ENCODE data around the gene MARVELD1. TPM values are rescaled to one million over a fixed set of nuclear protein-coding genes. Genes with fewer than 3 reads are reported as not detected.
"Not testable (repeated sequence)": the region's sequence is repeated elsewhere in the genome, so short reads cannot be mapped to it uniquely, and the experiment has no call there.

The MARVELD1 gene
- total and polyA plus RNA-seq, 2 donors: 3.7 to 14.2 TPM

DNA sequence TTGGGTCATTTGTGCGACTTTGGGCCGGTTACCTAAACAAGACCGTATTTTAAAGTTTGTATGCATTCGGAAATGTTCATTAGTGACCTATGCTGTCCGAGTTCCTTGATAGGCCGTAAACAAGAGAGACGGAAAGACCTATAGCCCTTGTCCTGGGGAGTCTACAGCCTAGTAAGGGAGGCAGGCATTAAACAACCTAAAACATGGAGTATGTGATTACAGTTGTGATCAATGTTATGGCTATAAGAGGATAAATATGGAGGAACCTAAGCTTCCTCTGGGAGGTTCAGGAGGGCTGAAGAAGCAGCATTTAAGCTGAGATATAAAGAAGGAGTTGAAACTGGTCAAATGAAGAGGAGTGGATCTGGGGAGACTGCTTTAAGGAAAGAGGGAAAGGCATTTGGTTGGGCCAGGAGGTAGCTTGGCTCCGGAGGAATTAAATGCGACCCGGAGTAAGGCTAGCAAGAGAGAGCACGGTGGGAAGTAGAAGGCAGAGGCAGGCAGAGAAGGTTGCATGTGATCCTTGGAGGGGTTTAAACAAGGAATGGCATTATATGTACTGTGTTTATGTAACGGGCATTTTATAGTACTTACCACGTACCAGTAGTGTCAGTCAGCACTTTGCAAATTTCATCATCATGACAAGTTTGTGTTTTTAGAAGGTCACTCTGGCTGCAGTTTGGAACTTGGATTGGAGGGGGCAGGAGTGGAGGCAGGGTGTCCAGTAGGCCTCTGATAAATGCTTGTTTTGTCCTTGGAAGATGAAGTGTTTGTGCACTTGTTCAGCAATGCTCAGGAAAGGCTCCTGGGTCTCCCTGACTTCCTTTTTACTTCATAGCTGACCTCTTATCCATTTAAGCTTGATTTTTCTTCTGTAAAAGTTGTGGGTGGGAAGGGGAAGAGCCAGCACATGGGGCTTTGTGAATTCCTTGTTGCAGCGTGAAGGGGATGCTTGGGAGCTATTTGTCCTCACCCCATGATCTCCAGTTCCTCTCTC, 25.4 kb upstream of the MARVELD1 start:
- 82% methylated on average over 14 of the region's 14 CpGs for whole genome bisulfite sequencing

GRCh38 chr10:97689559-97690020, 23.9 kb upstream of the MARVELD1 start:
- peaks cover 10 to 17% of the 10 kb centered on the region in 2 donors for H3K4me1 ChIP-seq (ENCODE audit: control insufficient read depth in 2 of 2, insufficient read depth in 2 of 2, low read length in 2 of 2)
- no peak for DNase-seq (ENCODE audit: low read depth in 6 of 9, low spot score in 9 of 9)
- 91% methylated on average over 5 of the region's 5 CpGs for WGBS
- H3K27me3 ChIP-seq (ENCODE audit: control insufficient read depth in 2 of 2, insufficient read depth in 1 of 2, low read length in 1 of 2): peaks cover 0 to 9% of the 10 kb centered on the region in 2 donors
- H3K9me3 ChIP-seq (ENCODE audit: control insufficient read depth in 2 of 2, insufficient read depth in 1 of 2, low read length in 1 of 2): no peaks in the 10 kb centered on the region
- H3K4me3 ChIP-seq (ENCODE audit: low read length in 2 of 2): no peak overlapping the region
- peak overlapping the region in 1 of 2 donors; percentile 52 for H3K27ac ChIP-seq (ENCODE audit: low read depth in 1 of 2, low read length in 1 of 2)
- no peaks in the 10 kb centered on the region for H3K36me3 ChIP-seq (ENCODE audit: control insufficient read depth in 2 of 2, insufficient read depth in 2 of 2, low read length in 1 of 2)

More for the DNA sequence above, 25.4 kb upstream of the MARVELD1 start:
- DNase-seq (ENCODE audit: low read depth in 6 of 9, low spot score in 9 of 9): no peak
- peaks cover 10 to 17% of the 10 kb centered on the region in 2 donors for H3K4me1 ChIP-seq (ENCODE audit: control insufficient read depth in 2 of 2, insufficient read depth in 2 of 2, low read length in 2 of 2)
- peak overlapping the region; percentile 45 to 73 for H3K4me3 ChIP-seq (ENCODE audit: low read length in 2 of 2)
- peak overlapping the region in 1 of 2 donors; percentile 81 for H3K27ac ChIP-seq (ENCODE audit: low read depth in 1 of 2, low read length in 1 of 2)
- H3K27me3 ChIP-seq (ENCODE audit: control insufficient read depth in 2 of 2, insufficient read depth in 1 of 2, low read length in 1 of 2): peaks cover 0 to 9% of the 10 kb centered on the region in 2 donors
- H3K9me3 ChIP-seq (ENCODE audit: control insufficient read depth in 2 of 2, insufficient read depth in 1 of 2, low read length in 1 of 2): no peaks in the 10 kb centered on the region
- H3K36me3 ChIP-seq (ENCODE audit: control insufficient read depth in 2 of 2, insufficient read depth in 2 of 2, low read length in 1 of 2): no peaks in the 10 kb centered on the region

- WGBS: 98% methylated on average over 3 of the region's 3 CpGs
- Histone ChIP-seq H3K27ac (ENCODE audit: low read depth in 1 of 2, low read length in 1 of 2) (no peak overlapping the region), H3K27me3 (ENCODE audit: control insufficient read depth in 2 of 2, insufficient read depth in 1 of 2, low read length in 1 of 2) (peaks cover 0 to 9% of the 10 kb centered on the region in 2 donors), H3K9me3 (ENCODE audit: control insufficient read depth in 2 of 2, insufficient read depth in 1 of 2, low read length in 1 of 2) (no peaks in the 10 kb centered on the region), H3K36me3 (ENCODE audit: control insufficient read depth in 2 of 2, insufficient read depth in 2 of 2, low read length in 1 of 2) (no peaks in the 10 kb centered on the region), H3K4me1 (ENCODE audit: control insufficient read depth in 2 of 2, insufficient read depth in 2 of 2, low read length in 2 of 2) (peaks cover 10 to 17% of the 10 kb centered on the region in 2 donors), H3K4me3 (ENCODE audit: low read length in 2 of 2) (no peak overlapping the region)
- no peak for DNase-seq (ENCODE audit: low read depth in 6 of 9, low spot score in 9 of 9)
Measured at GRCh38 chr10:97690133-97690532, 23.4 kb upstream of the MARVELD1 start.

DNA sequence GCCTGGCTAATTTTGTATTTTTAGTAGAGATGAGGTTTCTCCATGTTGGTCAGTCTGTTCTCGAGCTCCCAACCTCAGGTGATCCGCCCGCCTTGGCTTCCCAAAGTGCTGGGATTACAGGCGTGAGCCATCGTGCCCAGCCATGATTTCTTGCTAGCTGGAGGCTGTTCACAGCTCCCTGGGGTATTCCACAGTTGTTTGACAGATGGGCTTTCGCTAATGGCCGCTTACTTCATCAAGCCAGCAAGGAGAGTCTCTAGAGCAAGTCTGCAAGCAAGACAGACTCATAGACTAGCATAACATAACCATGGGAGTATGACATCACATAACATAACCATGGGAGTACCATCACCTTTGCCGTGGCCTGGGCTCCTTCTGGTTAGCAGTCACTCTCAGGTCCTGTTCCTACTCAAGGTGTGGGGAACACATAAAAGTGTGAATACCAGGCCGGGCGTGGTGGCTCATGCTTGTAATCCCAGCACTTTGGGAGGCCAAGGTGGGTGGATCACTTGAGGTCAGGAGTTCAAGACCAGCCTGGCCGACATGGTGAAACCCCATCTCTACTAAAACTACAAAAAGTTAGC, 15.4 kb upstream of the MARVELD1 start:
- not testable (repeated sequence) for H3K27ac ChIP-seq (ENCODE audit: low read depth in 1 of 2, low read length in 1 of 2); DNase-seq (ENCODE audit: low read depth in 6 of 9, low spot score in 9 of 9); H3K27me3 ChIP-seq (ENCODE audit: control insufficient read depth in 2 of 2, insufficient read depth in 1 of 2, low read length in 1 of 2); H3K4me3 ChIP-seq (ENCODE audit: low read length in 2 of 2); H3K9me3 ChIP-seq (ENCODE audit: control insufficient read depth in 2 of 2, insufficient read depth in 1 of 2, low read length in 1 of 2); H3K36me3 ChIP-seq (ENCODE audit: control insufficient read depth in 2 of 2, insufficient read depth in 2 of 2, low read length in 1 of 2); H3K4me1 ChIP-seq (ENCODE audit: control insufficient read depth in 2 of 2, insufficient read depth in 2 of 2, low read length in 2 of 2)
- WGBS: 95% methylated on average over 11 of the region's 11 CpGs

DNA sequence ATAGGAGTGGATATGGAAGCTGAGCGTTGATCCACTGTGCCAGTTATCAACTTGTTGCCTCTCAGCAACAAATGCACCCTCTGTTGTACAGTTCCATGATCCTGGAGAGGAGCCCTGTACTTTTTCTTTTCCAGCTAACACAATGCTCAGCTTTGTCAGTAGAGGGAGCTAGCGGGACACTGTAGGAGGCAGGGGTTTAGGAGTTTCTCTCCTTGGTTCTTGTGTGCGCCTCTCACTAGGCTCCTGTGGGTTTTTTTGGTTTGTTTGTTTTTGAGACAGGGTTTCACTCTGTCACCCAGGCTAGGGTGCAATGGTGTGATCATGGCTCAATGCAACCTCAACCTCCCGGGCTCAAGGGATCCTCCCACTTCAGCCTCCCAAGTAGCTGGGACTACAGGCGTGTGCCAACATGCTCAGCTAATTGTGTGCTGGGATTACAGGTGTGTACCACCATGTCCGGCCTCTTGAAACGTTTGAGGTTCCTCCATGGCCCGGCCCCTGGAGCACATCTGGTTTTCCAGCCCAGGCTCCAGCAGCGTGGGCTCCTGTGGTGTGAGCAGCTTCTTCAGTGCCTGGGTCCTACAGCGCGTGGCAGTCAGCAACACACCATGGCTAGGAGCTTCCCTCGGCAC, 12.0 kb upstream of the MARVELD1 start:
- 55% methylated on average over 12 of the region's 12 CpGs for WGBS
- Histone ChIP-seq H3K4me1 (ENCODE audit: control insufficient read depth in 2 of 2, insufficient read depth in 2 of 2, low read length in 2 of 2) (no peaks in the 10 kb centered on the region), H3K4me3 (ENCODE audit: low read length in 2 of 2) (no peak overlapping the region), H3K27ac (ENCODE audit: low read depth in 1 of 2, low read length in 1 of 2) (no peak overlapping the region), H3K9me3 (ENCODE audit: control insufficient read depth in 2 of 2, insufficient read depth in 1 of 2, low read length in 1 of 2) (no peaks in the 10 kb centered on the region), H3K36me3 (ENCODE audit: control insufficient read depth in 2 of 2, insufficient read depth in 2 of 2, low read length in 1 of 2) (no peaks in the 10 kb centered on the region), H3K27me3 (ENCODE audit: control insufficient read depth in 2 of 2, insufficient read depth in 1 of 2, low read length in 1 of 2) (peaks cover 0 to 3% of the 10 kb centered on the region in 2 donors)
- peak in 6 of 9 donors; percentile 47 to 76 (median 52) for DNase-seq (ENCODE audit: low read depth in 6 of 9, low spot score in 9 of 9)

DNA sequence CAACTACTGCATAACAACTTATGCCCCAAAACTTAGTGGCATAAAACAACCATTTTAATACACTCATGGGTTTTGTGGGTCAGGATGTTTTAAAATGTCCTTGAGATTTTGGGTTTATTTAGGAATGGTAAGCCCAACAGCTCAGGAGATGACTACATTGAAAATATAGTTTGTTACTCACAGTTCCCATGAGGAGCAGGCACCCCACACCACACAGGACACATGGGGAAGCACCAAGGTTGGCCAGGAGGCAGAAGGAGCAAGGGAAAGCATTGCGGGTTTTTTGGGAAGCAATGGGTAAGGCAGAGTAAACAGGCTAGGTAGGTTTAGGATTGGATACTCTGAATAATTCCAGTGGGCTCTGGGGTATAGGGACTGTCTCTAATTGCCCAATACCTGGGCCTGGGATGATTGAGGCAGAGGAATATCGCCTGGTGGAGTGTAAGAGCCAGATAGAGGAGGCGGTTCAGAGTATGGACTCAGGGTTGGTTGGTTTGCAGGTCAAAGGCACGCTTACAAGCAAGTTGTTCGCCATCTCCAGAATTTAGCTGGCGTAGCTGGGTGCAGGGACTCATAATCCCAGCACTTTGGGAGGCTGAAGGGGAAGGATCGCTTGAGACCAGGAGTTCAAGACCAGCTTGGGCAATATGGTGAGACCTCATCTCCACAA, 10.0 kb upstream of the MARVELD1 start:
- Histone ChIP-seq H3K36me3 (ENCODE audit: control insufficient read depth in 2 of 2, insufficient read depth in 2 of 2, low read length in 1 of 2) (no peaks in the 10 kb centered on the region), H3K9me3 (ENCODE audit: control insufficient read depth in 2 of 2, insufficient read depth in 1 of 2, low read length in 1 of 2) (no peaks in the 10 kb centered on the region), H3K4me3 (ENCODE audit: low read length in 2 of 2) (no peak overlapping the region), H3K27ac (ENCODE audit: low read depth in 1 of 2, low read length in 1 of 2) (no peak overlapping the region), H3K4me1 (ENCODE audit: control insufficient read depth in 2 of 2, insufficient read depth in 2 of 2, low read length in 2 of 2) (no peaks in the 10 kb centered on the region), H3K27me3 (ENCODE audit: control insufficient read depth in 2 of 2, insufficient read depth in 1 of 2, low read length in 1 of 2) (peaks cover 0 to 7% of the 10 kb centered on the region in 2 donors)
- no peak for DNase-seq (ENCODE audit: low read depth in 6 of 9, low spot score in 9 of 9)
- 95% methylated on average over 7 of the region's 7 CpGs for WGBS

DNA sequence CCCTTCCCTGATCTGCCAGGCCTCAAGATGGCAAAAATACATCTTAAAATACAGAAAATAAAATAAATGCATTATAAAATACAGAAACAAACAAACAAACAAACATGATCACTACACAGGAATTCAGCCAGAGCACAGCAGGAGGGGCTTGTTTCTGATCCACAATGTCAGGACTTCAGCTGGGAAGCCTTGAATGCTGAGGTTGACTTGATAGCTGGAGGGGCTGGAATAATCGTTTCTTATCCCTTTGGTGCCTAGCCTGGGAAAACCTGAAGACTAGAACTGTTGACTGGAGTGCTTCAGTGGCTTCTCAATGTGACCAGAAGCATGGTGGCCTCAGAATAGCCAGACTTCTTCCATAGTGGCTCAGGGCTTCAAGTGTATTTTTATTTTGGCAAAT, 9.2 kb upstream of the MARVELD1 start:
- Histone ChIP-seq H3K27ac (ENCODE audit: low read depth in 1 of 2, low read length in 1 of 2) (no peak overlapping the region), H3K4me3 (ENCODE audit: low read length in 2 of 2) (no peak overlapping the region), H3K4me1 (ENCODE audit: control insufficient read depth in 2 of 2, insufficient read depth in 2 of 2, low read length in 2 of 2) (no peaks in the 10 kb centered on the region), H3K27me3 (ENCODE audit: control insufficient read depth in 2 of 2, insufficient read depth in 1 of 2, low read length in 1 of 2) (peaks cover 0 to 13% of the 10 kb centered on the region in 2 donors), H3K36me3 (ENCODE audit: control insufficient read depth in 2 of 2, insufficient read depth in 2 of 2, low read length in 1 of 2) (no peaks in the 10 kb centered on the region), H3K9me3 (ENCODE audit: control insufficient read depth in 2 of 2, insufficient read depth in 1 of 2, low read length in 1 of 2) (no peaks in the 10 kb centered on the region)
- 84% methylated on average over 1 of the region's 1 CpG for WGBS
- DNase-seq (ENCODE audit: low read depth in 6 of 9, low spot score in 9 of 9): no peak

DNA sequence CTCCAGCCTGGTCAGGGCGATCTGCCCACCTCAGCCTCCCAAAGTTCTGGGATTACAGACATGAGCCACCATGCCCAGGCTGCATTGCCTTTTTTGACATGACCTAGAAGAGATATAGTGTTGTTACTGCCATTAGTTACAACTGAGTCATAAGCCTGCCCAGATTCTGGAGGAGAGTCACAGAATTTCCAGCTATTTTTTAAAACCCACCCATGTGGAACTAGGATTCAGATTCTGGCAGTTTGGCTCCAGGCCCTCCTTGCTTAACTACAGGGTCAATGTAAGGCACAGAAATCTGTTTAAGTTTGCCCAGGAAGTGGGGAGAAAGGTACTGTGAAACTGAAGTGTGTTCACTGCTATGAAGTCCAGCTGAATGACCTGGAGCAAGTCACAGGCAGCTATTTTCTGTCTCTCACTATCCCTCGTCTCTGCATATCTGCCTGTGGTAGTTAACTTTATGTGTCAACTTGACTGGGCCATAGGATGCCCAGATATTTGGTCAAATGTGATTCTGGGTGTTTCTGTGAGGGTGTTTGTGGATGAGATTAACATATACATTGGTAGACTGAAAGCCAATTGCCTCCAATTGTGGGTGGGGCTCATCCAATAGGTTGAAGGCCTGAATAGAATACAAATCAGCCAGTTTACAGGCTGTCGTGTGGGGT, 8.4 kb upstream of the MARVELD1 start:
- H3K36me3 ChIP-seq (ENCODE audit: control insufficient read depth in 2 of 2, insufficient read depth in 2 of 2, low read length in 1 of 2): no peaks in the 10 kb centered on the region
- WGBS: 99% methylated on average over 3 of the region's 3 CpGs
- H3K4me3 ChIP-seq (ENCODE audit: low read length in 2 of 2): no peak overlapping the region
- peaks cover 0 to 18% of the 10 kb centered on the region in 2 donors for H3K27me3 ChIP-seq (ENCODE audit: control insufficient read depth in 2 of 2, insufficient read depth in 1 of 2, low read length in 1 of 2)
- DNase-seq (ENCODE audit: low read depth in 6 of 9, low spot score in 9 of 9): no peak
- no peaks in the 10 kb centered on the region for H3K9me3 ChIP-seq (ENCODE audit: control insufficient read depth in 2 of 2, insufficient read depth in 1 of 2, low read length in 1 of 2)
- H3K27ac ChIP-seq (ENCODE audit: low read depth in 1 of 2, low read length in 1 of 2): no peak overlapping the region
- no peaks in the 10 kb centered on the region for H3K4me1 ChIP-seq (ENCODE audit: control insufficient read depth in 2 of 2, insufficient read depth in 2 of 2, low read length in 2 of 2)

Measured in thymus (tissue), 11 donors.